HCT116 (cell line): ENCODE results near the gene SELENBP1. TPM values are rescaled to one million over a fixed set of nuclear protein-coding genes. Genes with fewer than 3 reads are reported as not detected.

ENCODE experiments used
- ATAC-seq: fragments of 200-7000 bp; cut with Tn5 transposase; 2 replicates; pipeline ENCODE4 v1.9.1; 2020; ENCODE audit warnings: mild to moderate bottlenecking, moderate library complexity
- Bru-seq: library from RNA; stranded (reverse); fragments of 400-500 nt; gene quantifications from one replicate; lab custom pipeline; 2021; lab: Mats Ljungman, UMichigan
- BruChase-seq, 2 experiments: library from RNA; stranded (reverse); fragments of 400-500 nt; gene quantifications; one replicate each; lab custom pipeline; 2021; lab: Mats Ljungman, UMichigan
- BruUV-seq: library from RNA; stranded (reverse); fragments of 400-500 nt; replicated peaks from 2 replicates; lab custom pipeline; 2021; lab: Mats Ljungman, UMichigan
- CTCF ChIA-PET: fragments of 300-600 bp; sonication (Branson Sonifier 250); formaldehyde crosslinking; loops from one replicate; lab custom pipeline; 2021; ENCODE audit warnings: antibody characterized with exemption; lab: Charles Lee
- POLR2A ChIA-PET: fragments of 300-600, 350-600 bp; sonication (Branson Sonifier 250); formaldehyde crosslinking; loops from one replicate; lab custom pipeline; 2021; ENCODE audit warnings: antibody characterized with exemption; lab: Charles Lee
- RAD21 ChIA-PET, 2 experiments: fragments of 300-600 bp; sonication (Branson Sonifier 250); formaldehyde crosslinking; loops; one replicate each; lab custom pipeline; 2023; ENCODE audit warnings: low total read pairs in 2 of 2; ENCODE audit not compliant: uncharacterized antibody in 2 of 2, unreplicated experiment in 2 of 2, low non-redundant PET in 1 of 2; lab: Charles Lee
- DNase-seq: peaks from one replicate; pipeline ENCODE4 v3.0.0-alpha.2; 2010; ENCODE audit warnings: low read depth, low spot score
- H2AFZ ChIP-seq: fragments of 200-600 bp; shearing (Covaris generic), sonication (generic); 2 replicates; pipeline ENCODE4 v1.6.1; 2017; ENCODE audit warnings: low read depth, mixed run types, mixed read lengths, antibody characterized with exemption, low read length; ENCODE audit not compliant: poor library complexity, severe bottlenecking
- H3K27ac ChIP-seq: 2 replicates; pipeline ENCODE4 v1.5.1; 2012; ENCODE audit warnings: low read depth, low read length
- H3K27me3 ChIP-seq: fragments of 200-600 bp; sonication (generic); 2 replicates; pipeline ENCODE4 v1.6.1; 2016; ENCODE audit warnings: mixed run types, low read length, mixed read lengths; ENCODE audit not compliant: insufficient read depth
- H3K36me3 ChIP-seq, 2 experiments: fragments of 200-500 bp in 1 of 2; fragments of 200-600 bp in 1 of 2; sonication (Bioruptor generic) in 1 of 2; sonication (generic) in 1 of 2; 2 replicates each; pipeline versions ENCODE4 v1.5.1 to v1.6.1; 2014 to 2016; ENCODE audit warnings: low read length in 2 of 2, inconsistent platforms in 1 of 2, mixed read lengths in 1 of 2, mixed run types in 1 of 2; ENCODE audit not compliant: insufficient read depth in 2 of 2, control insufficient read depth in 1 of 2
- H3K4me1 ChIP-seq, 2 experiments: fragments of 200-600 bp in 1 of 2; sonication (generic) in 1 of 2; 2 replicates each; pipeline versions ENCODE4 v1.5.1 to v1.6.1; 2012 to 2017; ENCODE audit warnings: low read length in 2 of 2, inconsistent platforms in 1 of 2, mild to moderate bottlenecking in 1 of 2, mixed read lengths in 1 of 2, mixed run types in 1 of 2, moderate library complexity in 1 of 2; ENCODE audit not compliant: insufficient read depth in 2 of 2, control insufficient read depth in 1 of 2
- H3K4me2 ChIP-seq: fragments of 200-600 bp; sonication (generic); 2 replicates; pipeline ENCODE4 v1.6.1; 2017; ENCODE audit warnings: mixed run types, low read length, mixed read lengths
- H3K4me3 ChIP-seq, 2 experiments: fragments of 200-600 bp in 1 of 2; sonication (generic) in 1 of 2; replicated peaks in 1 of 2; 2 replicates each; pipeline ENCODE4 v1.5.1; 2011 to 2016; ENCODE audit warnings: low read length in 2 of 2, control low read depth in 1 of 2, low read depth in 1 of 2, mild to moderate bottlenecking in 1 of 2, mixed read lengths in 1 of 2, mixed run types in 1 of 2
- H3K79me2 ChIP-seq: fragments of 200-600 bp; sonication (generic); 2 replicates; pipeline ENCODE4 v1.6.1; 2017; ENCODE audit warnings: mild to moderate bottlenecking, mixed run types, low read length, moderate library complexity, mixed read lengths; ENCODE audit not compliant: insufficient read depth
- H3K9ac ChIP-seq: fragments of 200-600 bp; sonication (generic); 2 replicates; pipeline ENCODE4 v1.6.1; 2016; ENCODE audit warnings: low read length, mixed read lengths
- H3K9me2 ChIP-seq: fragments of 200-600 bp; sonication (generic), shearing (Covaris generic); 2 replicates; pipeline ENCODE4 v1.6.1; 2017; ENCODE audit warnings: mixed run types, mild to moderate bottlenecking, moderate library complexity; ENCODE audit not compliant: insufficient read depth
- H3K9me3 ChIP-seq, 2 experiments: fragments of 200-500 bp in 1 of 2; fragments of 200-600 bp in 1 of 2; sonication (Bioruptor generic) in 1 of 2; sonication (generic) in 1 of 2; 2 replicates each; pipeline ENCODE4 v1.6.1; 2014 to 2017; ENCODE audit warnings: low read length in 2 of 2, mixed read lengths in 2 of 2, inconsistent platforms in 1 of 2, low read depth in 1 of 2, mild to moderate bottlenecking in 1 of 2, mixed run types in 1 of 2, moderate library complexity in 1 of 2; ENCODE audit not compliant: control insufficient read depth in 1 of 2, insufficient read depth in 1 of 2
- H4K20me1 ChIP-seq: fragments of 200-600 bp; sonication (generic), shearing (Covaris generic); 2 replicates; pipeline ENCODE4 v1.6.1; 2017; ENCODE audit warnings: mixed run types, mild to moderate bottlenecking, moderate library complexity; ENCODE audit not compliant: insufficient read depth
- ATF3 ChIP-seq: IDR thresholded peaks from 2 replicates; pipeline ENCODE4 v1.6.1; 2012
- CBX3 ChIP-seq: IDR thresholded peaks from 2 replicates; pipeline ENCODE4 v1.6.1; 2012; ENCODE audit warnings: low read depth
- CTCF ChIP-seq, 3 experiments: fragments of 200-600 bp in 1 of 3; sonication (generic) in 1 of 3; IDR thresholded peaks in 2 of 3; conservative IDR thresholded peaks in 1 of 3; 2 replicates each; pipeline ENCODE4 v1.5.1; 2012 to 2017; ENCODE audit warnings: low read depth in 2 of 3, low read length in 2 of 3, antibody characterized with exemption in 1 of 3, borderline replicate concordance in 1 of 3, control low read depth in 1 of 3, mild to moderate bottlenecking in 1 of 3, mixed read lengths in 1 of 3, mixed run types in 1 of 3, moderate library complexity in 1 of 3; ENCODE audit not compliant: insufficient read depth in 1 of 3
- ELF1 ChIP-seq: IDR thresholded peaks from 2 replicates; pipeline ENCODE4 v1.6.1; 2012; ENCODE audit warnings: low read depth, borderline replicate concordance
- EZH2 ChIP-seq: fragments of 200-600 bp; sonication (generic); IDR thresholded peaks from 2 replicates; pipeline ENCODE4 v1.6.1; 2017; ENCODE audit warnings: antibody characterized with exemption, mixed run types
- EZH2phosphoT487 ChIP-seq: fragments of 200-600 bp; IDR thresholded peaks from 2 replicates; pipeline ENCODE4 v1.6.1; 2018; ENCODE audit warnings: antibody characterized with exemption, borderline replicate concordance
- JUND ChIP-seq: IDR thresholded peaks from 2 replicates; pipeline ENCODE4 v1.6.1; 2012
- POLR2A ChIP-seq: IDR thresholded peaks from 2 replicates; pipeline ENCODE4 v1.7.0; 2011; ENCODE audit warnings: borderline replicate concordance; ENCODE audit not compliant: insufficient read depth, insufficient read length; ENCODE audit errors: extremely low read depth
- REST ChIP-seq: IDR thresholded peaks from 2 replicates; pipeline ENCODE4 v1.6.1; 2012; ENCODE audit warnings: low read depth
- SIN3A ChIP-seq: IDR thresholded peaks from 2 replicates; pipeline ENCODE4 v1.6.1; 2012; ENCODE audit warnings: low read depth
- SP1 ChIP-seq: IDR thresholded peaks from 2 replicates; pipeline ENCODE4 v1.6.1; 2012; ENCODE audit warnings: low read depth
- SRF ChIP-seq: IDR thresholded peaks from 2 replicates; pipeline ENCODE4 v1.6.1; 2012; ENCODE audit warnings: low read depth
- ZFX ChIP-seq: fragments of 450-650 bp; IDR thresholded peaks from 2 replicates; pipeline ENCODE4 v1.6.1; 2017
- ZNF274 ChIP-seq: fragments of 200-500 bp; sonication (Bioruptor generic); IDR thresholded peaks from 2 replicates; pipeline ENCODE4 v1.6.1; 2014; ENCODE audit warnings: mild to moderate bottlenecking, low read depth, low read length, inconsistent platforms
- intact Hi-C: fragments of 100-400 bp; cut with micrococcal nuclease; formaldehyde crosslinking; loops from 2 replicates; pipeline ENCODE4 v1.10.0; 2022
- long read RNA-seq: library from polyadenylated mRNA; unstranded; transcript quantifications from one replicate; pipeline ENCODE4 v2.0.0, GENCODE V29; 2021; ENCODE audit not compliant: unreplicated experiment
- polyA plus RNA-seq: library from polyadenylated mRNA; unstranded; fragments of >200 nt; gene quantifications from 2 replicates; pipeline ENCODE4 v1.2.1, GENCODE V29; 2012; ENCODE audit warnings: missing spikeins
- total RNA-seq: library from RNA; stranded (reverse); gene quantifications from one replicate; pipeline ENCODE4 v1.2.1, GENCODE V29; 2021; ENCODE audit not compliant: unreplicated experiment

SELENBP1 gene
- total RNA-seq, result 0.42 TPM
- not detected in 2 replicates for polyA plus RNA-seq
- not detected for Bru-seq, nascent RNA
- percentile 21 among the genes with signal in this experiment for BruChase-seq, experiment 1, labeled RNA remaining after a 6-hour chase
- percentile 11 among the genes with signal in this experiment for BruChase-seq, experiment 2, labeled RNA remaining after a 2-hour chase
- long read RNA-seq, result 0 reads

GRCh38 chr1:151372058-151372934, at the start of gene SELENBP1:
SELENBP1 (minus strand) TSS chr1:151372705; CDS start chr1:151372641, 64 bp downstream.
- no peak for DNase-seq
- H3K4me1 ChIP-seq, result peaks cover 0 to 2% of the 10 kb centered on the region in 2 experiments; a peak in 1 of 4 replicates
- H3K9me2 ChIP-seq, result no peaks in the 10 kb centered on the region
- H3K79me2 ChIP-seq, result no peaks in the 10 kb centered on the region
- RAD21 ChIA-PET, result no interaction called here
- H3K4me2 ChIP-seq, result no peak within 1 kb of the TSS
- TF ChIP-seq CBX3 (no peak), REST (no peak), EZH2 (no peak), ZFX (no peak), EZH2phosphoT487 (no peak), SRF (no peak), ATF3 (no peak), SP1 (no peak), POLR2A (no peak), ZNF274 (no peak), SIN3A (no peak), ELF1 (no peak), JUND (no peak), CTCF (IDR thresholded peaks at IDR 0.05 in 2 of 3, conservative IDR thresholded peaks at IDR 0.05 in 1 of 3; ENCODE audit: borderline replicate concordance in 1 of 3, insufficient read depth in 1 of 3, low read depth in 2 of 3, low read length in 2 of 3) (no peak)
- no peak for ATAC-seq
- no peaks in the 10 kb centered on the region for H3K36me3 ChIP-seq
- no peak within 1 kb of the TSS for H3K9ac ChIP-seq
- H3K27me3 ChIP-seq, result no peaks in the 10 kb centered on the region
- intact Hi-C loops, result no loop called here
- BruUV-seq, result no TSS peak
- no peak within 1 kb of the TSS for H3K27ac ChIP-seq
- no peak within 1 kb of the TSS for H2AFZ ChIP-seq
- CTCF ChIA-PET, result no interaction called here
- POLR2A ChIA-PET, result interaction anchor here (0.6 kb wide), 1 partner anchor 22 kb away, joined by 4 read pairs; no protein-coding TSS in a partner anchor
- no peaks in the 10 kb centered on the region for H3K9me3 ChIP-seq
- H3K4me3 ChIP-seq, result no peak within 1 kb of the TSS
- H4K20me1 ChIP-seq, result no peaks in the 10 kb centered on the region
